ENCODE measurements around the gene RBM20. TPM values are rescaled to one million over a fixed set of nuclear protein-coding genes. Genes with fewer than 3 reads are reported as not detected.
"Not testable (repeated sequence)": the region's sequence is repeated elsewhere in the genome, so short reads cannot be mapped to it uniquely, and the experiment has no call there.

Gene RBM20
- polyA plus RNA-seq, 3 donors from 2014 or later = not detected

- DNase-seq = no peak
- Mint-ChIP-seq H3K27ac (no peak overlapping the region), H3K4me1 (no peaks in the 10 kb centered on the region), H3K27me3 (ENCODE audit: low read depth in 3 of 3) (peaks cover 0 to 18% (median under 1%) of the 10 kb centered on the region in 3 donors), H3K36me3 (no peaks in the 10 kb centered on the region), H3K9me3 (no peaks in the 10 kb centered on the region), H3K4me3 (no peak overlapping the region)
These were observed 115.4 kb downstream of the RBM20 start for GRCh38 chr10:110759523-110759922.

DNA sequence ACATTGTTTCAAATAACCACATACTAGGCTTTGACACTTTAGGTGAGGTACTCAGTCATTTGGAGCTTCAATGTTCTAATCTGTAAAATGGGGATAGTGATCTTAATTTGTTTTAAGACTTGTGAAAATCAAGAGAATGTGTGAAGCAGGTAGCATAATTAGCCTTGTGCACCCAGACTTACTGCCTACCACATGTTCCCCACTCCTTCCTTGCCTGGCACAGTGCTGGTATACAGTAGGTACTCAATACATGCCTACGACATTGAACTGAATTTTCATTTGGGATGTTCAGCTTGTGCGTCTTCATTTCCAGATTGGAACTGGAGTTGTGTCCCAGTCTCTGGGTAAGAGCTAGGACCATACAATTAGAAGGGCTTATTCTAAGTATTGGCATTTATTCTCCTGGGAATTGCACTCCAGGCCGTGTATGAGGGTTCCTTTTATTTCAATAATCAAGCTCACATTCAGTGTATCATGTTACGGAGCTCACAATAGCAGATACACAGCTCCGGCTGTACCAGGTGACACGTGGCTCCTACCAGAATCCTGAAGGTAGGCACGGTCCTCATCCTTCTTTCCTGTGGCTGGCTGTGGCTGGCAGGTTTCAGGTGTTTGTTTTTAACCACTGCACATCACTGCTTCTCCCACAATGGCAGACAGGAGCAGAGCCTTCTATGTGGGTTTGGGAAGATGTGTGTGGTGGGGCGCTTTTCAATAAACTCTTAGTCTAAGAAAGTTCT is 118.1 kb downstream of the RBM20 start:
- Mint-ChIP-seq H3K27ac (no peak overlapping the region), H3K4me3 (no peak overlapping the region), H3K4me1 (no peaks in the 10 kb centered on the region), H3K9me3 (no peaks in the 10 kb centered on the region), H3K36me3 (no peaks in the 10 kb centered on the region), H3K27me3 (ENCODE audit: low read depth in 3 of 3) (peaks cover 0 to 11% (median 0%) of the 10 kb centered on the region in 3 donors)
- DNase-seq = no peak

GRCh38 chr10:110762849-110763211 is 118.7 kb downstream of the RBM20 start:
- no peaks in the 10 kb centered on the region for H3K4me1 Mint-ChIP-seq
- H3K36me3 Mint-ChIP-seq = no peaks in the 10 kb centered on the region
- H3K27me3 Mint-ChIP-seq (ENCODE audit: low read depth in 3 of 3) = peaks cover 0 to 11% (median 0%) of the 10 kb centered on the region in 3 donors
- H3K27ac Mint-ChIP-seq = no peak overlapping the region
- H3K4me3 Mint-ChIP-seq = no peak overlapping the region
- no peaks in the 10 kb centered on the region for H3K9me3 Mint-ChIP-seq
- no peak for DNase-seq

DNA sequence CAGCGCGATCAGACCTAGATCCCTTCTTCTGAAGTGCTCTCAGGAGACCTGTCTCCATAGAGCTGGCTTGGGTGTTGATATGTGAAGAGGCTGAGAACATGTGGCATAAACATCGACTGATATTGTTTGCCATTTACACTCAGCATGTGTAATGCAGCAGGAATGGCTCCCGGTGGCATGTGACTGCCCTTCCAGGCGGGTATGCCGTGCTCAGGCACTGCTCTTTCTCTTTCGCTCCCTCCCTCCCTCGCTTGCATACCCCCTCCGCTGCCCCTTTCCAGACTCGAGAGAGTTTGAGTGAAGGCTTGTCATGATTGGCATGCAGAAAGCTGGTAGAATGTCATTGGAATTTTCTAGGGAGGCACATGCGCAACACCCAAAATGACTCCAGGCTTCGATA is 120.2 kb downstream of the RBM20 start:
- H3K36me3 Mint-ChIP-seq = no peaks in the 10 kb centered on the region
- no peaks in the 10 kb centered on the region for H3K4me1 Mint-ChIP-seq
- H3K4me3 Mint-ChIP-seq = no peak overlapping the region

DNA sequence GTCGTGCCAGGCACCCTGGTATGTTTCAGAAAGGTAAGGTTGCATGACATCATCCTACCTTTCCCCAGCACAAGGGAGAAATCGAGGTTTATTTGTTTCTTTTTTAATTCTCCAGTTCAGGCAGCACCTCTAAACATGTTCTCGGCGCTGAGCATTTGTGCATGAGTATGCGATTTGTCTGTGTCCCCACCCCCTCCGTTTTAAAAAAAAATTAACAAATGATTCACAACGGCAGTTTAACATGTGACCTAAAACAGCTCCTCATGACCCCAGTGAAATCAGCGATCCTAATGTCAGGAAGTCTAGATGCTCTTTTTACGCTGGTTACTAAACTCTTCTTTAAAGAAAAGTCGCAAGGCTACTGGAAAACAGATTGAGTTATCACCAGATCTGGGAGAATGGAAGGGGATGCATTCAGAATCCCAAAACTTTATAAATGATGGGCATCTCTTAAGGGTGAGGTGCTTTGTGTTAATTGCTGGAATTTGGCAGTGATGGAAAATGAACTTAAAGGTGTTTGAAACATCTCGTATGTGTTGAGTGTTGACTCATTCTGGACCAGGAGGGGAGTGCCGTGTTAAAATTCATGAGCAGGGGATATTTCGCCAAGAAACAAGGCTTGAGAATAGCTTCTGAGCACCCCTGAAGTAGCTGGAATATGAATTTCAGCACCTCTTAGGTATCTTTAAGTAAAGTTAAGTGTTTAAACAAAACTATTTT is 120.8 kb downstream of the RBM20 start:
- H3K4me3 Mint-ChIP-seq = no peak overlapping the region
- H3K27ac Mint-ChIP-seq = no peak overlapping the region
- H3K27me3 Mint-ChIP-seq (ENCODE audit: low read depth in 3 of 3) = peaks cover 0 to 11% (median 0%) of the 10 kb centered on the region in 3 donors
- H3K4me1 Mint-ChIP-seq = no peaks in the 10 kb centered on the region
- no peaks in the 10 kb centered on the region for H3K36me3 Mint-ChIP-seq
- no peaks in the 10 kb centered on the region for H3K9me3 Mint-ChIP-seq
- no peak for DNase-seq

More for the DNA sequence above, 120.2 kb downstream of the RBM20 start:
- no peak for DNase-seq
- Mint-ChIP-seq H3K27ac (no peak overlapping the region), H3K27me3 (ENCODE audit: low read depth in 3 of 3) (peaks cover 0 to 11% (median 0%) of the 10 kb centered on the region in 3 donors), H3K9me3 (no peaks in the 10 kb centered on the region)

DNA sequence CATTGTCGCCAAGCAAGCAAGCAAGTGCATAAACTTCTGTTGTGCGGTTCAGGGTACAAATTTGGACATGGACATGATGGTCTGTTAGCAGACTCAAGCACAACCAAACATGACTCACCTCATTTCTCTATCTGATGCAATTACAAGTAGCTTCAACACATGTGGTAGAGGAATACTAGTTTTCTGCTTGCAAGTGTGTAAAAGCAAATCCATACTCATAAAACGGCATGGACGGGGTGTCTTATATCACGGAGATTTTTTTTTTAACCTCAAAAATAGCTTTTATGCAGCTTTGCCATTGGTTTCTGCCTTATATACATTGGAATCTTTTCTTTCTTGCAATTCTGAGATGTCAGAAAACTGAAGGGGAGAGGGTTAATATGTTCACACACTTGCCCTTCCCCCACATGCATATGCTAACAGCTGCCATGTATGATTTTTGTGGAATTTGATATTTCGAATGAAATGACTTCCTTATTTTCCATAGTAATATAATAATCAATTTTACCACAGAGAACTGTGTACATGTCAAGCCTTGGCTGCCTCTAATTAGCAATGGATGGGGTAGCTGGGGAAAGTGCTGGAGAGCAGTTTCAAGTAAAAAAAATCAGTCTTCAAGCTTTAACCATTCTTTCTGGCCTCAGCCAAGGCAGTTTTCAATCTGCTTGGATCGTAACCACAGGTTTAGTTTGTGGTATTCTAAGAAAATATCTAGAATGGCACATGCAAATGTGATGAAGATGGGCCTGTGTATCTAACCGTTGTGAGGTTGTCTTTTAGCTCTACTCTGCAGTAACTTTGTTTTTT is 121.6 kb downstream of the RBM20 start:
- Mint-ChIP-seq H3K4me3 (no peak overlapping the region), H3K9me3 (no peaks in the 10 kb centered on the region), H3K4me1 (no peaks in the 10 kb centered on the region), H3K27ac (no peak overlapping the region), H3K27me3 (ENCODE audit: low read depth in 3 of 3) (peaks cover 0 to 11% (median 0%) of the 10 kb centered on the region in 3 donors), H3K36me3 (no peaks in the 10 kb centered on the region)
- DNase-seq = no peak

DNA sequence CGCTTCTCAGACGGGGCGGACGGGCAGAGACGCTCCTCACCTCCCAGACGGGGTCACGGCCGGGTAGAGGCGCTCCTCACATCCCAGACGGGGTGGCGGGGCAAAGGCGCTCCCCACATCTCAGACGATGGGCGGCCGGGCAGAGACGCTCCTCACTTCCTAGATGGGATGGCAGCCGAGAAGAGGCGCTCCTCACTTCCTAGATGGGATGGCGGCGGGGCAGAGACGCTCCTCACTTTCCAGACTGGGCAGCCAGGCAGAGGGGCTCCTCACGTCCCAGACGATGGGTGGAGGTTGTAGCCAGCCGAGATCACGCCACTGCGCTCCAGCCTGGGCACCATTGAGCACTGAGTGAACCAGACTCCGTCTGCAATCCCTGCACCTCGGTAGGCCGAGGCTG is 123.5 kb downstream of the RBM20 start:
- not testable (repeated sequence) for H3K4me3 Mint-ChIP-seq; DNase-seq; H3K36me3 Mint-ChIP-seq; H3K27ac Mint-ChIP-seq; H3K27me3 Mint-ChIP-seq (ENCODE audit: low read depth in 3 of 3); H3K9me3 Mint-ChIP-seq; H3K4me1 Mint-ChIP-seq

DNA sequence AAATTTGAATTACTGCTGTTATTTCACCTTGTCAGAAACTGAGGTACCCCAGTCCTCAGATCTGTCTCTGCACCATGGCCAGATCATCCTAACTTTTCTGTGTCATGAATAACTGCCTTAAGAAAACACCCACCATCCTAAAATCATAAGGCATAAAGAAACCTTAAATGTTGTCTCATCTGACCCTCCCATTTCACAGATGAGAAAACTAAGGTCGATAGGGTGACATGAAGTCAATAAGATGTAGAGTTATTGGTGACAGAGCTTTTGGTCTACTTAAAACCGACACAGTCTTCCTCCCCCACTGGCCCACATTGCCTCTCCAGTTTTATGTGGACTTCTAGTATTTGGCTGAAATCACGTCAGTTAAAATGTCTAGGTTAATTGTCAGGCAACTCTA is 126.1 kb downstream of the RBM20 start:
- Mint-ChIP-seq H3K4me3 (no peak overlapping the region), H3K4me1 (no peaks in the 10 kb centered on the region), H3K36me3 (no peaks in the 10 kb centered on the region), H3K9me3 (no peaks in the 10 kb centered on the region), H3K27me3 (ENCODE audit: low read depth in 3 of 3) (peaks cover 0 to 2% (median 0%) of the 10 kb centered on the region in 3 donors), H3K27ac (no peak overlapping the region)
- no peak for DNase-seq

DNA sequence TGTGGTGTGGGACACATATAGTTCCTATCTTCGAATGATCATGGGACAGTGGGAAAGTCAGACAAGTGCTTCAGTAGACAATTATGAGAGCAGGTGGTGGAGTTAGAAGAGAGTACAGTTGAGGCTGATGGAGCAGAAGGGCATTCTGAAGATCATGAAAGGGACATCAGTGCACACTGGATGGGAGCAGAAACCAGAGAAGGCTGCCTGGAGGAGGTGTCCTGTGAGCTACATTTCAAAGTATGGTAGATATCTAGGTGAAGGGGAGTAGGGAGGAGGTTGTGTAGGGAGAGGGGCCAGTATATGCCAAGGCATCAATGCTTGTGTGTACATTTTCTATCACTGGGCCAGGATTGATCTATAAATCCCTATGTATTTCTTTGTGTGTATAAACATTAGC is 127.3 kb downstream of the RBM20 start:
- H3K4me3 Mint-ChIP-seq = no peak overlapping the region
- no peaks in the 10 kb centered on the region for H3K36me3 Mint-ChIP-seq
- no peaks in the 10 kb centered on the region for H3K9me3 Mint-ChIP-seq
- no peak overlapping the region for H3K27ac Mint-ChIP-seq
- H3K27me3 Mint-ChIP-seq (ENCODE audit: low read depth in 3 of 3) = peaks cover 0 to 2% (median under 1%) of the 10 kb centered on the region in 3 donors
- DNase-seq = no peak
- no peaks in the 10 kb centered on the region for H3K4me1 Mint-ChIP-seq

GRCh38 chr10:110771991-110772390 is 127.9 kb downstream of the RBM20 start:
- H3K27ac Mint-ChIP-seq = no peak overlapping the region
- no peak overlapping the region for H3K4me3 Mint-ChIP-seq
- H3K27me3 Mint-ChIP-seq (ENCODE audit: low read depth in 3 of 3) = peaks cover 0 to 2% (median 2%) of the 10 kb centered on the region in 3 donors

DNA sequence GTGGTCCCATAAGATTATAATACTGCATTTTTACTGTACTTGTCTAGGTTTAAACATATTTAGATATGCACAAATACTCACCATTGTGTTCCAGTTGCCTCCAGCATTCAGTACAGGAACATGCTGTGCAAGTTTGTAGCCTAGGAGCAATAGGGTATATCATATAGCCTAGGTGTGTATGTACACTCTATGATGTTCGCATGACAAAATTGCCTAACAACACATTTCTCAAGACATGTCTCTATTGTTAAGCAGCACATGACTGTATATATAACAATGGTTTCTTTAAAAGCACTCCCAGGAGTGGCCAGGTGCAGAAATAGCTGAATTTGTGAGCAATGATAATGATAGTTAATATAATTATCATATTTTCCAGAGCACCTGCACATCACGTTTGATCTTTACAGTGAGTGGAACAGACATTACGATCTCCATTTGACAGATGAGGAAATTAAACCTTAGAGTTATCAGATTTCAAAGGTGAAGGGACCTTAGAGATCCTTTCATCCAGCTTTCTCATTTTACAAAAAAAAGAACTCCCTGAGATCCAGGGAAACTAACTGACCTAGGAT is 128.4 kb downstream of the RBM20 start:
- H3K36me3 Mint-ChIP-seq = no peaks in the 10 kb centered on the region
- no peak overlapping the region for H3K4me3 Mint-ChIP-seq
- no peaks in the 10 kb centered on the region for H3K9me3 Mint-ChIP-seq
- peaks cover 0 to 2% (median 2%) of the 10 kb centered on the region in 3 donors for H3K27me3 Mint-ChIP-seq (ENCODE audit: low read depth in 3 of 3)
- no peaks in the 10 kb centered on the region for H3K4me1 Mint-ChIP-seq
- no peak overlapping the region for H3K27ac Mint-ChIP-seq
- no peak for DNase-seq

More at GRCh38 chr10:110771991-110772390, 127.9 kb downstream of the RBM20 start:
- Mint-ChIP-seq H3K4me1 (no peaks in the 10 kb centered on the region), H3K9me3 (no peaks in the 10 kb centered on the region), H3K36me3 (no peaks in the 10 kb centered on the region)
- DNase-seq = no peak

DNA sequence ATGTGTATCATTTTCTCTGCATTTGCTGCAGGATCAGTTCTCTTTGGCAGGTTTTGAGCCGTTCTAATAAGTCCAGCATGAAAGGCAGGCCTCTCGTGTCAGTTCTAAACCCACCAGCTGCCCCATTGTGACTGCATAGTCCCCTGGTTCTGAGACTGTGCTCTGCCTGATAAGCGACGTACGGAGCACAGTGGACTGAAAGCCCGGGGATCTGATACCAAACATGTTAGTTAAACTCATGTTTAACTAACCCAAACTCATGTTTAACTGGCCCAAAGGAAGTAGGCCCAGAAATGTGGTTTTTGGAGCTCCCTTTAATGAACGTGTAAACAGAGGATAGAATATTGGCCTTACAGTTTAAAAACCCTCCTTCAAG is 129.5 kb downstream of the RBM20 start:
- H3K4me3 Mint-ChIP-seq = no peak overlapping the region
- no peaks in the 10 kb centered on the region for H3K4me1 Mint-ChIP-seq
- peaks cover 0 to 2% (median 2%) of the 10 kb centered on the region in 3 donors for H3K27me3 Mint-ChIP-seq (ENCODE audit: low read depth in 3 of 3)
- DNase-seq = no peak
- H3K27ac Mint-ChIP-seq = peak overlapping the region in 1 of 6 donors; percentile 1
- H3K36me3 Mint-ChIP-seq = no peaks in the 10 kb centered on the region
- no peaks in the 10 kb centered on the region for H3K9me3 Mint-ChIP-seq

GRCh38 chr10:110774069-110775019 is 130.2 kb downstream of the RBM20 start:
- H3K27ac Mint-ChIP-seq = peak overlapping the region in 2 of 6 donors; percentile 1 to 6
- DNase-seq = peak in 1 of 3 donors; percentile 25
- H3K4me1 Mint-ChIP-seq = no peaks in the 10 kb centered on the region
- H3K36me3 Mint-ChIP-seq = no peaks in the 10 kb centered on the region
- no peak overlapping the region for H3K4me3 Mint-ChIP-seq
- peaks cover 0 to 2% (median 2%) of the 10 kb centered on the region in 3 donors for H3K27me3 Mint-ChIP-seq (ENCODE audit: low read depth in 3 of 3)
- no peaks in the 10 kb centered on the region for H3K9me3 Mint-ChIP-seq

All from immature natural killer cell (primary cell).